H9 (cell line): ENCODE measurements around the gene MC1R. TPM values are rescaled to one million over a fixed set of nuclear protein-coding genes. Genes with fewer than 3 reads are reported as not detected.

Experiments
- DNase-seq: peaks from one replicate; pipeline ENCODE4 v3.0.0-alpha.2; 2017
- H2AFZ ChIP-seq: one replicate; pipeline ENCODE4 v1.6.1; 2013; ENCODE audit warnings: mild to moderate bottlenecking, low read length, control low read depth, moderate library complexity
- H2AK5ac ChIP-seq: 2 replicates; pipeline ENCODE4 v1.6.1; 2013; ENCODE audit warnings: low read length, control low read depth, mixed read lengths; ENCODE audit not compliant: insufficient read length
- H2BK120ac ChIP-seq: one replicate; pipeline ENCODE4 v1.6.1; 2013; ENCODE audit warnings: low read depth, mild to moderate bottlenecking, low read length, control low read depth, inconsistent platforms; ENCODE audit not compliant: poor library complexity, severe bottlenecking
- H2BK12ac ChIP-seq: 2 replicates; pipeline ENCODE4 v1.6.1; 2013; ENCODE audit warnings: low read length, control low read depth, mixed read lengths, low read depth; ENCODE audit not compliant: insufficient read length
- H2BK15ac ChIP-seq: 2 replicates; pipeline ENCODE4 v1.6.1; 2013; ENCODE audit warnings: low read depth, low read length, control low read depth
- H2BK20ac ChIP-seq: one replicate; pipeline ENCODE4 v1.6.1; 2013; ENCODE audit warnings: low read depth, mild to moderate bottlenecking, low read length, control low read depth, inconsistent platforms; ENCODE audit not compliant: poor library complexity, severe bottlenecking
- H2BK5ac ChIP-seq: 2 replicates; pipeline ENCODE4 v1.6.1; 2013; ENCODE audit warnings: low read length, control low read depth, mixed read lengths; ENCODE audit not compliant: insufficient read length
- H3K14ac ChIP-seq: 2 replicates; pipeline ENCODE4 v1.6.1; 2013; ENCODE audit warnings: low read length, control low read depth; ENCODE audit not compliant: insufficient read depth
- H3K18ac ChIP-seq: 2 replicates; pipeline ENCODE4 v1.6.1; 2013; ENCODE audit warnings: low read depth, mild to moderate bottlenecking, mixed read lengths, low read length, control low read depth; ENCODE audit not compliant: insufficient read length
- H3K23ac ChIP-seq: 2 replicates; pipeline ENCODE4 v1.6.1; 2013; ENCODE audit warnings: low read length, control low read depth, mixed read lengths, low read depth; ENCODE audit not compliant: insufficient read length
- H3K23me2 ChIP-seq: 2 replicates; pipeline ENCODE4 v1.6.1; 2013; ENCODE audit warnings: low read depth, mild to moderate bottlenecking, mixed read lengths, low read length, control low read depth; ENCODE audit not compliant: insufficient read length, poor library complexity, severe bottlenecking
- H3K27ac ChIP-seq: 2 replicates; pipeline ENCODE4 v1.5.1; 2013; ENCODE audit warnings: low read length, control low read depth, mixed read lengths, low read depth; ENCODE audit not compliant: insufficient read length
- H3K27me3 ChIP-seq: 2 replicates; pipeline ENCODE4 v1.6.1; 2013; ENCODE audit warnings: low read length, control low read depth, inconsistent platforms; ENCODE audit not compliant: insufficient read depth
- H3K4ac ChIP-seq: 2 replicates; pipeline ENCODE4 v1.6.1; 2013; ENCODE audit warnings: low read depth, mild to moderate bottlenecking, control low read depth, inconsistent platforms, low read length, moderate library complexity
- H3K4me1 ChIP-seq: 2 replicates; pipeline ENCODE4 v1.6.1; 2013; ENCODE audit warnings: low read length, control low read depth, inconsistent platforms; ENCODE audit not compliant: insufficient read depth
- H3K4me2 ChIP-seq: 2 replicates; pipeline ENCODE4 v1.6.1; 2013; ENCODE audit warnings: low read length, control low read depth, mixed read lengths; ENCODE audit not compliant: insufficient read length, insufficient read depth
- H3K56ac ChIP-seq: 2 replicates; pipeline ENCODE4 v1.6.1; 2013; ENCODE audit warnings: low read depth, mild to moderate bottlenecking, mixed read lengths, low read length, control low read depth; ENCODE audit not compliant: insufficient read length
- H3K79me1 ChIP-seq: 2 replicates; pipeline ENCODE4 v1.6.1; 2013; ENCODE audit warnings: low read depth, mild to moderate bottlenecking, moderate library complexity, low read length, control low read depth, inconsistent platforms; ENCODE audit not compliant: insufficient read depth, poor library complexity, severe bottlenecking
- H3K79me2 ChIP-seq: 2 replicates; pipeline ENCODE4 v1.6.1; 2013; ENCODE audit warnings: low read length, control low read depth, inconsistent platforms; ENCODE audit not compliant: insufficient read depth
- H3K9ac ChIP-seq: 2 replicates; pipeline ENCODE4 v1.6.1; 2013; ENCODE audit warnings: low read length, control low read depth, mixed read lengths; ENCODE audit not compliant: insufficient read length; ENCODE audit errors: extremely low read depth
- H3K9me3 ChIP-seq: one replicate; pipeline ENCODE4 v1.6.1; 2013; ENCODE audit warnings: low read depth, low read length, inconsistent platforms; ENCODE audit not compliant: control insufficient read depth
- H3T11ph ChIP-seq: one replicate; pipeline ENCODE4 v1.6.1; 2013; ENCODE audit warnings: mild to moderate bottlenecking, low read length, control low read depth, inconsistent platforms
- H4K20me1 ChIP-seq: one replicate; pipeline ENCODE4 v1.6.1; 2013; ENCODE audit not compliant: control insufficient read depth, insufficient read length, insufficient read depth
- H4K5ac ChIP-seq: 2 replicates; pipeline ENCODE4 v1.6.1; 2013; ENCODE audit warnings: low read depth, mild to moderate bottlenecking, mixed read lengths, low read length, control low read depth; ENCODE audit not compliant: insufficient read length
- H4K8ac ChIP-seq: replicated peaks from 2 replicates; pipeline ENCODE4 v1.6.1; 2013; ENCODE audit warnings: low read length, control low read depth, mixed read lengths, low read depth; ENCODE audit not compliant: insufficient read length
- H4K91ac ChIP-seq: 2 replicates; pipeline ENCODE4 v1.6.1; 2013; ENCODE audit warnings: low read depth, mild to moderate bottlenecking, moderate library complexity, mixed read lengths, low read length, control low read depth; ENCODE audit not compliant: insufficient read length
- H3K27ac Mint-ChIP-seq, 3 experiments: 2 replicates in 2 of 3; 3 replicates in 1 of 3; pipeline ENCODE4 v1.8.0; 2020 to 2021; ENCODE audit warnings: mixed read lengths in 3 of 3, mild to moderate bottlenecking in 1 of 3, moderate library complexity in 1 of 3
- H3K27me3 Mint-ChIP-seq: 2 replicates; pipeline ENCODE4 v1.8.0; 2021; ENCODE audit warnings: low read depth, mild to moderate bottlenecking, moderate library complexity, mixed read lengths
- H3K36me3 Mint-ChIP-seq, 3 experiments: 2 replicates in 2 of 3; 3 replicates in 1 of 3; pipeline ENCODE4 v1.8.0; 2020 to 2021; ENCODE audit warnings: low read depth in 3 of 3, mixed read lengths in 3 of 3; ENCODE audit not compliant: insufficient read depth in 1 of 3
- H3K4me1 Mint-ChIP-seq, 2 experiments: 2 replicates each; pipeline ENCODE4 v1.8.0; 2020; ENCODE audit warnings: mixed read lengths in 2 of 2
- H3K4me3 Mint-ChIP-seq, 2 experiments: 2 replicates in 1 of 2; 3 replicates in 1 of 2; pipeline ENCODE4 v1.8.0; 2020 to 2021; ENCODE audit warnings: mild to moderate bottlenecking in 2 of 2, mixed read lengths in 2 of 2, moderate library complexity in 1 of 2
- H3K9me3 Mint-ChIP-seq, 2 experiments: 2 replicates in 1 of 2; 3 replicates in 1 of 2; pipeline ENCODE4 v1.8.0; 2020; ENCODE audit warnings: mild to moderate bottlenecking in 2 of 2, mixed read lengths in 2 of 2, moderate library complexity in 1 of 2
- CTCF ChIP-seq: fragments of 200-600 bp; sonication (generic); conservative IDR thresholded peaks from 3 replicates; pipeline ENCODE4 v1.8.0; 2021; ENCODE audit warnings: antibody characterized with exemption, mild to moderate bottlenecking
- WGBS: extraction: QIAGEN DNeasy Blood & Tissue Kit; methylation state at CpG from one replicate; pipeline ENCODE4 v1.1.7; 2013; ENCODE audit warnings: missing lambda C conversion rate, low lambda C conversion rate, mixed read lengths; ENCODE audit not compliant: insufficient read length; ENCODE audit errors: extremely low coverage; 5-methylcytosine and 5-hydroxymethylcytosine counted together
- total RNA-seq: library from RNA; stranded (reverse); gene quantifications from 2 replicates; pipeline ENCODE4 v1.2.1, GENCODE V29; 2021

Gene MC1R
- total RNA-seq, 1 experiment from 2014 or later, result 4.7 TPM

- no peak overlapping the region for H2AFZ ChIP-seq
- H3T11ph ChIP-seq, result no peak overlapping the region
- H3K9ac ChIP-seq, result no peak overlapping the region
- H4K91ac ChIP-seq, result no peak overlapping the region
- Mint-ChIP-seq H3K9me3 (no peaks in the 10 kb centered on the region), H3K27me3 (no peaks in the 10 kb centered on the region), H3K4me3 (peak overlapping the region in 1 of 2 experiments; percentile 1; a peak in 1 of 5 replicates), H3K4me1 (no peaks in the 10 kb centered on the region), H3K36me3 (peaks cover 30 to 72% (median 63%) of the 10 kb centered on the region in 3 experiments), H3K27ac (peak overlapping the region in 1 of 3 experiments; percentile 50; a peak in 1 of 7 replicates)
- H3K9me3 ChIP-seq, result no peaks in the 10 kb centered on the region
- no peak overlapping the region for H2BK15ac ChIP-seq
- H2BK5ac ChIP-seq, result no peak overlapping the region
- H2AK5ac ChIP-seq, result no peak overlapping the region
- peaks cover 3% of the 10 kb centered on the region; the same call in 1 of the 2 replicates for H3K79me2 ChIP-seq
- no peak overlapping the region for H2BK12ac ChIP-seq
- H4K20me1 ChIP-seq, result no peaks in the 10 kb centered on the region
- peaks cover 3% of the 10 kb centered on the region for H3K79me1 ChIP-seq
- no peak for TF ChIP-seq CTCF
- H2BK120ac ChIP-seq, result no peak overlapping the region
- H3K27ac ChIP-seq, result no peak overlapping the region
- no peak for DNase-seq
- H3K23ac ChIP-seq, result no peak overlapping the region
- no peak overlapping the region for H3K4me2 ChIP-seq
- no peaks in the 10 kb centered on the region for H3K27me3 ChIP-seq
- H3K4me1 ChIP-seq, result no peaks in the 10 kb centered on the region
- H3K18ac ChIP-seq, result no peak overlapping the region
- H2BK20ac ChIP-seq, result no peak overlapping the region
- H3K23me2 ChIP-seq, result no peaks in the 10 kb centered on the region
- no peak overlapping the region for H4K5ac ChIP-seq
- H3K14ac ChIP-seq, result no peak overlapping the region
- no CpG with 5 or more reads among the region's 8 CpGs for WGBS
- H3K56ac ChIP-seq, result no peak overlapping the region
- no peak overlapping the region for H3K4ac ChIP-seq
- H4K8ac ChIP-seq, result no peak overlapping the region
These were observed 34.6 kb upstream of the MC1R start for GRCh38 chr16:89884041-89884421.
